Mesothelial cell of epicardium (in vitro differentiated cells): Measurements from ENCODE around the gene CLIC3. TPM values are rescaled to one million over a fixed set of nuclear protein-coding genes. Genes with fewer than 3 reads are reported as not detected.

Experiments used
- DNase-seq, 2 experiments: peaks; one replicate each; pipeline ENCODE4 v3.0.0; 2021; ENCODE audit warnings: low spot score in 2 of 2; ENCODE audit not compliant: unreplicated experiment in 2 of 2
- H3K27ac Mint-ChIP-seq: 2 replicates; pipeline ENCODE4 v1.8.0; 2021; ENCODE audit warnings: mixed read lengths
- H3K27me3 Mint-ChIP-seq: 2 replicates; pipeline ENCODE4 v1.8.0; 2021; ENCODE audit warnings: low read depth, mixed read lengths
- H3K36me3 Mint-ChIP-seq: 2 replicates; pipeline ENCODE4 v1.8.0; 2021; ENCODE audit warnings: mixed read lengths
- H3K4me1 Mint-ChIP-seq: 2 replicates; pipeline ENCODE4 v1.8.0; 2021; ENCODE audit warnings: mixed read lengths
- H3K4me3 Mint-ChIP-seq: 2 replicates; pipeline ENCODE4 v1.8.0; 2021; ENCODE audit warnings: mild to moderate bottlenecking, moderate library complexity, mixed read lengths
- H3K9me3 Mint-ChIP-seq: 2 replicates; pipeline ENCODE4 v1.8.0; 2021; ENCODE audit warnings: mixed read lengths
- CTCF ChIP-seq: fragments of 200-600 bp; sonication (generic); IDR thresholded peaks from one replicate; pipeline ENCODE4 v1.5.0; 2021; ENCODE audit warnings: antibody characterized with exemption; ENCODE audit not compliant: unreplicated experiment
- total RNA-seq: library from RNA; stranded (reverse); gene quantifications from 3 replicates; pipeline ENCODE4 v1.2.1, GENCODE V29; 2021

CLIC3 gene
- total RNA-seq, 1 donor from 2014 or later, result 2.9 TPM

GRCh38 chr9:136958473-136958872, 37.9 kb downstream of the CLIC3 start:
- Mint-ChIP-seq H3K36me3 (no peaks in the 10 kb centered on the region), H3K9me3 (peaks cover 8% of the 10 kb centered on the region), H3K27me3 (no peaks in the 10 kb centered on the region), H3K27ac (no peak overlapping the region), H3K4me1 (peaks cover 6% of the 10 kb centered on the region), H3K4me3 (no peak overlapping the region)
- TF ChIP-seq CTCF, result no peak
- DNase-seq, result no peak

DNA sequence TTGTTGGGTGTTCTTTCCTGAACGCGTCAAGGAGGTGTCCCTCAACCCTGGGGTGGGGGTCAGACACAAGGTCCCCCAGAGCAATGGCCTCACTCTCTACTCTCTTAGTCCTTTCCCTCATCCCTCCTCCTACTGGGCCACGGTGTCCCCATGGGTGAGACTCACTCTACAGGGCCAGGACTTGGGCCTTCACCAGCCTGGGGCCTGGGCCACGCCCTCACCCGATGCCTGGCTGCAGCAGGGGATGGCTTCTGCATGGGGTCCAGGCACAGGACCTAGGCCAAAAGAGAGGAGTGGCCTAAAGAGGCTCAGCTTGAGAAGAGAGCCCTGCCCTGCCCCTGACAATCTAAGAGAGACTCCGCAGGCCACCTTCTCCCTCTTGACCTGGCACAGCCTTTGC, 38.5 kb downstream of the CLIC3 start:
- no peak for DNase-seq
- Mint-ChIP-seq H3K36me3 (no peaks in the 10 kb centered on the region), H3K27me3 (no peaks in the 10 kb centered on the region), H3K4me1 (peaks cover under 1% of the 10 kb centered on the region), H3K27ac (no peak overlapping the region), H3K9me3 (peaks cover 8% of the 10 kb centered on the region), H3K4me3 (no peak overlapping the region)
- TF ChIP-seq CTCF, result no peak

DNA sequence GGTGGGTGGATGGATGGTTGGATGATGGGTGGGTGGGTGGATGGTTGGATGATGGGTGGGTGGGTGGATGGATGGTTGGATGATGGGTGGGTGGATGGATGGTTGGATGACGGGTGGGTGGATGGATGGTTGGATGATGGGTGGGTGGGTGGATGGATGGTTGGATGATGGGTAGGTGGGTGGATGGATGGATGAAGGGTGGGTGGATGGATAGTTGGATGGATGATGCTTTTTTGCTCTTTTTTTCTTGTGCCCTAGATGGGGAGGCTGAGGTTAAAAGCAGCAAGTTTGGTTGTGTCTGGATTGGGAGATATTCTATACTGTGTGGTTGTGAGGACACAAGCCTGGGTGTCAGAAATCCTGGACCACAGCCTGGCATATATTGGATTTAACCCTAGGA, 38.9 kb downstream of the CLIC3 start:
- DNase-seq, result no peak
- TF ChIP-seq CTCF, result no peak
- Mint-ChIP-seq H3K9me3 (peaks cover 8% of the 10 kb centered on the region), H3K36me3 (no peaks in the 10 kb centered on the region), H3K27me3 (no peaks in the 10 kb centered on the region), H3K4me1 (no peaks in the 10 kb centered on the region), H3K27ac (no peak overlapping the region), H3K4me3 (no peak overlapping the region)

GRCh38 chr9:136956604-136957003, 39.8 kb downstream of the CLIC3 start:
- no peak for TF ChIP-seq CTCF
- H3K36me3 Mint-ChIP-seq, result no peaks in the 10 kb centered on the region
- no peak overlapping the region for H3K4me3 Mint-ChIP-seq
- peaks cover 8% of the 10 kb centered on the region for H3K9me3 Mint-ChIP-seq
- H3K27ac Mint-ChIP-seq, result no peak overlapping the region
- peaks cover 2% of the 10 kb centered on the region for H3K4me1 Mint-ChIP-seq
- DNase-seq, result no peak
- H3K27me3 Mint-ChIP-seq, result no peaks in the 10 kb centered on the region

DNA sequence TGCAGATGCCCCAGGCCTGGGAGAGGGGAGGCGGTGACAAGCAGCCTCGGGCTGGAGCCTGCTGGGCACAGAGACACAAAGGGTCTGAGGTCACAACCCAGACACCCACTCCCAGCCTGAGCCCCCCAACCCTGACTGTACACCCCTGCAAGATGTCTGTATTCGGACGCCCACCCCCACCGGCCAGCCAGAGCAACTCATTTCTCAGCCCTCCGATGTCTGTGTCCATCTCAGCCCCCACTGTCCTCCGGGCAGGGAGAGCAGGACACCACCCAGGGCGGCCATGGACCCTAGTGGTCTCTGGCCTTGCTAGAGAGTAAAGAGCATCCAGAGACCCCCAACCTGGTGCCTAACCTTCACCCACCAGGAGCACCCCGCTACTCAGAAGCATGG, 40.4 kb downstream of the CLIC3 start:
- no peak for TF ChIP-seq CTCF
- peaks cover 2% of the 10 kb centered on the region for H3K4me1 Mint-ChIP-seq
- no peaks in the 10 kb centered on the region for H3K27me3 Mint-ChIP-seq
- H3K4me3 Mint-ChIP-seq, result no peak overlapping the region
- no peaks in the 10 kb centered on the region for H3K36me3 Mint-ChIP-seq
- peaks cover 8% of the 10 kb centered on the region for H3K9me3 Mint-ChIP-seq
- DNase-seq, result no peak
- H3K27ac Mint-ChIP-seq, result no peak overlapping the region
